ENCODE measurements around the gene PNPLA5.
A peak's percentile ranks its signal among the peaks of the same experiment; 100 is the strongest.
"Not testable (repeated sequence)": the region's sequence is repeated elsewhere in the genome, so short reads cannot be mapped to it uniquely, and the experiment has no call there.

The PNPLA5 gene

DNA sequence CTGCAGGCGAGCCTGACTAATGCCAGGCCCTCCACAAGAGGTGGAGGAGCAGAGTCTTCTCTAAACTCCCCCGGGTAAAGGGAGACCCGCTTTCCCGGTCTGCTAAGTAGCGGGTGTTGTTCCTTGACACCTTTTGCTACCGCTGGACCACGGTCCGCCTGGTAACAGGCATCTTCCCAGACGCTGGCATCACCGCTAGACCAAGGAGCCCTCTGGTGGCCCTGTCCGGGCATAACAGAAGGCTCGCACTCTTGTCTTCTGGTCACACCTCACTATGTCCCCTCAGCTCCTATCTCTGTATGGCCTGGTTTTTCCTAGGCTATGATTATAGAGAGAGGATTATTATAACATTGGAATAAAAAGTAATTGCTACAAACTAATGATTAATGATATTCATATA, 12.6 kb upstream of the PNPLA5 start:
- TF ChIP-seq, protein P1, sequence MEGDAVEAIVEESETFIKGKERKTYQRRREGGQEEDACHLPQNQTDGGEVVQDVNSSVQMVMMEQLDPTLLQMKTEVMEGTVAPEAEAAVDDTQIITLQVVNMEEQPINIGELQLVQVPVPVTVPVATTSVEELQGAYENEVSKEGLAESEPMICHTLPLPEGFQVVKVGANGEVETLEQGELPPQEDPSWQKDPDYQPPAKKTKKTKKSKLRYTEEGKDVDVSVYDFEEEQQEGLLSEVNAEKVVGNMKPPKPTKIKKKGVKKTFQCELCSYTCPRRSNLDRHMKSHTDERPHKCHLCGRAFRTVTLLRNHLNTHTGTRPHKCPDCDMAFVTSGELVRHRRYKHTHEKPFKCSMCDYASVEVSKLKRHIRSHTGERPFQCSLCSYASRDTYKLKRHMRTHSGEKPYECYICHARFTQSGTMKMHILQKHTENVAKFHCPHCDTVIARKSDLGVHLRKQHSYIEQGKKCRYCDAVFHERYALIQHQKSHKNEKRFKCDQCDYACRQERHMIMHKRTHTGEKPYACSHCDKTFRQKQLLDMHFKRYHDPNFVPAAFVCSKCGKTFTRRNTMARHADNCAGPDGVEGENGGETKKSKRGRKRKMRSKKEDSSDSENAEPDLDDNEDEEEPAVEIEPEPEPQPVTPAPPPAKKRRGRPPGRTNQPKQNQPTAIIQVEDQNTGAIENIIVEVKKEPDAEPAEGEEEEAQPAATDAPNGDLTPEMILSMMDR (IDR thresholded peaks at IDR 0.05; ENCODE audit: low read depth, low read length, missing control alignments) = peak; percentile 51
- H3K4me3 ChIP-seq (replicated peaks; ENCODE audit: low read depth, low read length); DNase-seq (ENCODE audit: extremely low read depth, low read depth): not testable (repeated sequence)

DNA sequence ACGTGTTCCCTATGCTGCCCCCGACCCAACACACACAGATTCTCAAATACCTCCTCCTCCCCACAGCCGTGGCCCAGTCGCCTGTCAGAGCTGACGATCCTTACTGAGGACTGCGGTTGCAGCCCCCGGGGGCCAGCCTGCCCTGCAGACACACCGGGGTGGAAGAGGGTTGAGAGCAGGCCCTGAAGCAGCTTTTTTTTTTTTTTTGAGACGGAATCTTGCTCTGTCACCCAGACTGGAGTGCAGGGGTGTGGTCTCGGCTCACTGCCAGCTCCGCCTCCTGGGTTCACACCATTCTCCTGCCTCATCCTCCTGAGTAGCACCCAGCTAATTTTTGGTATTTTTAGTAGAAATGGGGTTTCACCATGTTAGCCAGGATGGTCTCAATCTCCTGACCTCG, 11.2 kb upstream of the PNPLA5 start:
- not testable (repeated sequence) for DNase-seq (ENCODE audit: extremely low read depth, low read depth); H3K4me3 ChIP-seq (replicated peaks; ENCODE audit: low read depth, low read length)

DNA sequence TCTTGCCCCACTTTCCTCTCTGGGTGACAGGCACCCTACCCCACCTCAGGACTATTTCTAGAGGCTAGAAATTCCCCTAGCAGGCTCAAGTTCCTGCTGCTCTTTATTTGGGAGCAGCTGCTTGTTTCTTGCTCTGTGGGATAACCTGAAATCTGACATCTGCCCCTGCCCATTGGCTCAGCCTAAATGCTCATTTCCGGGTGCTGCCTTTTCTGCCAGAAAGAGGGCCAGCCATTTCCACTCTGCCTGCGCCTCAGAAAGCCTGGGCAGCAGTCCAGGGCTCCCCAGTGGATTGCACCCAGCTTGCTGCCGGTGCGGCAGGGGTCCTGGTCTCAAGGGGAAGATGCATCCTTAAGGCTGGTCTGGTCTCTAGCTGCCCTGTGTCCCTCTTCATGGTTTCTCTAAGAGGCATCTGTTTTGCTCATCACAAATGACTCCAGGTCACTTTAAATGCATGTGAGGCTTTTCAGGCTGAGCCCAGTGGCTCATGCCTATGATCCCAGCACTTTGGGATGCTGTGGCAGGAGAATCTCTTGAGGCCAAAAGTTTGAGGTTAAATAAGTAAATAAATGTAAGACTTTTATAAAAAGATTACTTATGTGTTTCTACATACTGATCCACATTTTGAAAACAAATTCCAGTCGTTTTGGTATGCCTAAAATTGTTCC, 10.3 kb upstream of the PNPLA5 start:
- peak; percentile 45 for DNase-seq (ENCODE audit: extremely low read depth, low read depth)
- H3K4me3 ChIP-seq (replicated peaks; ENCODE audit: low read depth, low read length) = no peak overlapping the region
- TF ChIP-seq, protein P1 (IDR thresholded peaks at IDR 0.05; ENCODE audit: low read depth, low read length, missing control alignments) = no peak

DNA sequence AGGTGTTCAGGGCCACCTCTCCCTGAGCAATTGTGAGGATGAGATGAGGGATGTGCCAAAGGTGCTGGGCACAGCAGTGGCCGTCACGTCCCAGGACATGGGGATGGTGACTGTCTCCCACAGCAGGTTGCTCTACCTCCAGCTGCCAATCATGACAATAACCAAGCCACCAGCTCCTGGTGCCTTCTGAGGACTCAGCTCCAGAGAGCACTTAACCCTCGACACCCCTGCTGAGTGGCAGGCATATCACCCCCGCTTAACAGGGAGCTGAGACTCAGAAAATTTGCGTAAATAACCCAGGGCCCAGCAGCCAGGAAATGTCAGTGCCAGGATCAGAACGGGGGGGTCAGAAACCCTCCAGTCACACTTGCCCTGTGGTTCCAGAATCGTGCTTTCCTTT, 8.4 kb upstream of the PNPLA5 start:
- no peak for DNase-seq (ENCODE audit: extremely low read depth, low read depth)
- no peak overlapping the region for H3K4me3 ChIP-seq (replicated peaks; ENCODE audit: low read depth, low read length)
- TF ChIP-seq, protein P1 (IDR thresholded peaks at IDR 0.05; ENCODE audit: low read depth, low read length, missing control alignments) = no peak

DNA sequence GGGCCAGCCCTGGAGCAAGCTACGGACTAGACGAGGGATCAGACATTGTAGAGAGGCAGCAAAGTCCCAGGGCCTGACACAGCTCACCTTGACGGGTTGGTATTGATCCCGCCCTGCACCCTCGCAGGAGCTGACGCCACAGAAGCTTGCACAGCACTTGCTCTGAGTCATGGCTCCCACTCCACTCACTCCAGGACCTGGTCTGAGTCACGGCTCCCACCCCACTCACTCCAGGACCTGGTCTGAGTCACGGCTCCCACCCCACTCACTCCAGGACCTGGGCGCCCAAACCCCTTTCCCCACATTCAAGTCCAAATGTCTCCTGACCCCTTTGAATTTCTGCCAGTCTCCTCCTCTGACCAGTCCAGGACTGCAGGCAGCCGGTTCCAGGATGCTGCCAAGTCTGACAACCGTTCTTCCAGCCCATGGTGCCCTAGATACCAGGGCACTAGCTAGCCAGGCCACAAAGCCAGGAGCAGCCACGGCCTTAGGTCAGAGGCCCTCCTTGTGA, 6.0 kb upstream of the PNPLA5 start:
- DNase-seq (ENCODE audit: extremely low read depth, low read depth) = no peak
- H3K4me3 ChIP-seq (replicated peaks; ENCODE audit: low read depth, low read length) = no peak overlapping the region
- TF ChIP-seq, protein P1 (IDR thresholded peaks at IDR 0.05; ENCODE audit: low read depth, low read length, missing control alignments) = no peak

DNA sequence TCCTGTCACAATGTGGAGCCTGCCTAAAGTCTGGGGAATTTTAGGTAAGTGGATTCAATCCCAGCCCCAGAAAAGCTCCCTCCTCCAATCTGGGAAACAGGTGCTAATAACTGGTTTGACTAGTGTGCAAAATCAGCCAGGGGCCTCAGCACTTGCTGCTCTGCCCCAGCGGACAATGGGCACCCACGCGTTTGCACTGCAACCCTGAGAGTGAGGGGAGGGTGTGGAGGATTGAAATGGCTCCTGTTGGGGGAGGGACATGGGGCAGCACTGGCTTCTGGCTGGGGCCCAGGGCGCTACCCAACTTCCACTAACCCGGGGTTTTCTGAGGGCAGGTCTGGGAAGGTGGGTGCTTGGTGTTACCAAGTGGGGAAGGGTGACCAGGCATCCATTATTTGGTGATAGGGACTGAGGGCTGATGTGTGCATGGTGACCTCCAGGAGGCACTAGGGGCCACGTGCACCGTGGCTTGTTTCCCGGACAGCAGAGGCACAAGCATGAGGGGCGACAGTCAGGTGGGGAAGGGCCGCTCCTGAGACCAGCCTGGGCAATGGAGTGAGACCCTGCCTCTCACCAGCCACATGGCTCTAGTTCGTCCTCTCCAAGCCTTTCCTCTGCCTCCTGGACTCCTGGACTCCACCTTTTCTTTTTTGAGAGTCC, 4.3 kb upstream of the PNPLA5 start:
- no peak for DNase-seq (ENCODE audit: extremely low read depth, low read depth)
- no peak overlapping the region for H3K4me3 ChIP-seq (replicated peaks; ENCODE audit: low read depth, low read length)
- TF ChIP-seq, protein P1 (IDR thresholded peaks at IDR 0.05; ENCODE audit: low read depth, low read length, missing control alignments) = no peak

DNA sequence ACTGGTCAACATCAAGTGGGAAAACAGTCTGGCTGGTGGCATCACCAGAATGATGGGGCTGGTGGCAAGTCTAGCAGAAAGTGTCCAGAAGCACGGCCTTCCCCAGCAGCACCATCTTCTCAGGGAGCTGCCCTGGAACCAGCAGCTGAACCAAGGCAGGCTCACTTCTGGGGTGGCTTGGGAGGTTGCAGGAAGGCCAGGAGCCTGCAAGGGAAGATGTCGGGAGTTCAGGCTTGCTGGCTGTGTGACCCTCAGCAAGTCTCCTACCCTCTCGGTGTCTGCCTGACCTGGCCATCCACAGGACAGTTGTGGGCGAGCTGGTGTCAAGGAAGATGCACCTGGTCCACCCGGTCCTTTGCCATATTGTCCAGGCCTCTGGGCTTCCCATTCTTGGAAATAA, 2.3 kb upstream of the PNPLA5 start:
- DNase-seq (ENCODE audit: extremely low read depth, low read depth) = no peak
- no peak overlapping the region for H3K4me3 ChIP-seq (replicated peaks; ENCODE audit: low read depth, low read length)
- TF ChIP-seq, protein P1 (IDR thresholded peaks at IDR 0.05; ENCODE audit: low read depth, low read length, missing control alignments) = no peak
